Peyer's patch (tissue), 4 donors: ENCODE measurements around the gene CTDSPL. TPM values are rescaled to one million over a fixed set of nuclear protein-coding genes. Genes with fewer than 3 reads are reported as not detected.

Experiments
- DNase-seq, 3 donors: peaks; one replicate each; pipeline ENCODE4 v3.0.0-alpha.2; 2017 to 2019
- H3K27ac ChIP-seq, 4 donors: fragments of 200-600 bp; sonication (generic); one replicate each; pipeline ENCODE4 v1.5.1; 2016 to 2019
- H3K27me3 ChIP-seq, 2 donors: fragments of 200-600 bp; sonication (generic); one replicate each; pipeline ENCODE4 v1.5.1; 2019
- H3K36me3 ChIP-seq, 3 donors: fragments of 200-600 bp; sonication (generic); one replicate each; pipeline ENCODE4 v1.5.1; 2016 to 2019
- H3K4me1 ChIP-seq, 4 donors: fragments of 200-600 bp; sonication (generic); one replicate each; pipeline ENCODE4 v1.5.1; 2016 to 2019
- H3K4me3 ChIP-seq, 4 donors: fragments of 200-600 bp; sonication (generic); 1 replicate in 3 of 4; 2 replicates in 1 of 4; pipeline ENCODE4 v1.5.1; 2016 to 2019; ENCODE audit warnings: mild to moderate bottlenecking in 1 of 4
- H3K9me3 ChIP-seq, 4 donors: fragments of 200-600 bp; sonication (generic); one replicate each; pipeline ENCODE4 v1.5.1; 2016 to 2019; ENCODE audit warnings: mild to moderate bottlenecking in 1 of 4
- CTCF ChIP-seq, 6 experiments: fragments of 450-650 bp in 4 of 6; fragments of 200-600 bp in 2 of 6; sonication (generic) in 1 of 6; IDR thresholded peaks; one replicate each; pipeline ENCODE4 v1.5.1; 2017 to 2019; ENCODE audit warnings: antibody characterized with exemption in 6 of 6, mild to moderate bottlenecking in 3 of 6, moderate library complexity in 1 of 6
- POLR2A ChIP-seq, 2 donors: fragments of 450-650 bp; IDR thresholded peaks; one replicate each; pipeline ENCODE4 v1.5.1; 2017; ENCODE audit warnings: antibody characterized with exemption in 2 of 2, mild to moderate bottlenecking in 2 of 2, moderate library complexity in 2 of 2
- total RNA-seq, 4 donors: library from RNA; depleted of rRNA; stranded (reverse); fragments of >200 nt; gene quantifications; one replicate each; pipeline ENCODE4 v1.1.0, GENCODE V29; 2016

The CTDSPL gene
- total RNA-seq, 4 donors from 2014 or later = 36.3 to 42.3 (median 38.4) TPM

GRCh38 chr3:37991109-37991508 lies 129.4 kb downstream of the CTDSPL start:
- H3K4me1 ChIP-seq = peaks cover 0 to 47% (median 7%) of the 10 kb centered on the region in 4 donors
- H3K36me3 ChIP-seq = peaks cover 0 to 11% (median 0%) of the 10 kb centered on the region in 3 donors
- peak overlapping the region in 3 of 4 donors; percentile 15 to 61 (median 51) for H3K4me3 ChIP-seq
- H3K27ac ChIP-seq = peak overlapping the region in 3 of 4 donors; percentile 82 to 97 (median 91)
- no peaks in the 10 kb centered on the region for H3K9me3 ChIP-seq
- DNase-seq = peak in 2 of 3 donors; percentile 47 to 66
- H3K27me3 ChIP-seq = no peaks in the 10 kb centered on the region
- TF ChIP-seq CTCF (IDR thresholded peaks at IDR 0.05) (no peak), POLR2A (IDR thresholded peaks at IDR 0.05) (no peak)

GRCh38 chr3:37991823-37992222 lies 130.1 kb downstream of the CTDSPL start:
- H3K9me3 ChIP-seq = no peaks in the 10 kb centered on the region
- peaks cover 0 to 45% (median 4%) of the 10 kb centered on the region in 4 donors for H3K4me1 ChIP-seq
- no peaks in the 10 kb centered on the region for H3K27me3 ChIP-seq
- TF ChIP-seq POLR2A (IDR thresholded peaks at IDR 0.05) (no peak), CTCF (IDR thresholded peaks at IDR 0.05) (no peak)
- H3K27ac ChIP-seq = peak overlapping the region in 3 of 4 donors; percentile 82 to 97 (median 91)
- H3K4me3 ChIP-seq = peak overlapping the region in 3 of 4 donors; percentile 15 to 61 (median 51)
- H3K36me3 ChIP-seq = peaks cover 0 to 16% (median 0%) of the 10 kb centered on the region in 3 donors
- DNase-seq = peak in 2 of 3 donors; percentile 46 to 62

- H3K27me3 ChIP-seq = no peaks in the 10 kb centered on the region
- TF ChIP-seq CTCF (IDR thresholded peaks at IDR 0.05) = no peak
- peak; percentile 89 to 97 for TF ChIP-seq POLR2A (IDR thresholded peaks at IDR 0.05)
- DNase-seq = peak in 2 of 3 donors; percentile 84 to 87
- H3K4me3 ChIP-seq = peak overlapping the region in 2 of 4 donors; percentile 58 to 61
- H3K36me3 ChIP-seq = peaks cover 0 to 20% (median 0%) of the 10 kb centered on the region in 3 donors
- no peaks in the 10 kb centered on the region for H3K9me3 ChIP-seq
- H3K27ac ChIP-seq = peak overlapping the region in 3 of 4 donors; percentile 82 to 97 (median 91)
- peaks cover 0 to 46% (median 4%) of the 10 kb centered on the region in 4 donors for H3K4me1 ChIP-seq
These were observed 130.8 kb downstream of the CTDSPL start for GRCh38 chr3:37992271-37993066.

- H3K4me1 ChIP-seq = peaks cover 4 to 49% (median 7%) of the 10 kb centered on the region in 4 donors
- peak overlapping the region in 3 of 4 donors; percentile 56 to 58 (median 58) for H3K4me3 ChIP-seq
- H3K27ac ChIP-seq = peak overlapping the region; percentile 82 to 97 (median 88)
- peaks cover 0 to 24% (median 0%) of the 10 kb centered on the region in 3 donors for H3K36me3 ChIP-seq
- DNase-seq = peak in 1 of 3 donors; percentile 61
- TF ChIP-seq POLR2A (IDR thresholded peaks at IDR 0.05) = no peak
- no peak for TF ChIP-seq CTCF (IDR thresholded peaks at IDR 0.05)
- H3K27me3 ChIP-seq = no peaks in the 10 kb centered on the region
- no peaks in the 10 kb centered on the region for H3K9me3 ChIP-seq
These were observed 131.4 kb downstream of the CTDSPL start for GRCh38 chr3:37993067-37993455.

- peak overlapping the region; percentile 42 to 58 (median 57) for H3K4me3 ChIP-seq
- peaks cover 8 to 53% (median 11%) of the 10 kb centered on the region in 4 donors for H3K4me1 ChIP-seq
- no peak for DNase-seq
- peak overlapping the region; percentile 82 to 97 (median 88) for H3K27ac ChIP-seq
- TF ChIP-seq CTCF (IDR thresholded peaks at IDR 0.05) = no peak
- no peak for TF ChIP-seq POLR2A (IDR thresholded peaks at IDR 0.05)
- no peaks in the 10 kb centered on the region for H3K9me3 ChIP-seq
- H3K27me3 ChIP-seq = no peaks in the 10 kb centered on the region
- peaks cover 0 to 24% (median 0%) of the 10 kb centered on the region in 3 donors for H3K36me3 ChIP-seq
These were observed 131.8 kb downstream of the CTDSPL start for GRCh38 chr3:37993460-37993819.
